Astrocyte (in vitro differentiated cells and primary cell): Measurements from ENCODE around the gene KIAA1549.

Experiments used
- EZH2 ChIP-seq: IDR thresholded peaks from 2 replicates; pipeline ENCODE4 v1.6.1; 2012; ENCODE audit warnings: mild to moderate bottlenecking, low read length, inconsistent platforms; ENCODE audit not compliant: insufficient read depth
- TF ChIP-seq, protein P1 (sequence below): IDR thresholded peaks from 2 replicates; pipeline ENCODE4 v1.5.1; 2011; ENCODE audit warnings: low read depth, mild to moderate bottlenecking, inconsistent platforms, low read length, moderate library complexity; ENCODE audit not compliant: insufficient read depth

DNA sequence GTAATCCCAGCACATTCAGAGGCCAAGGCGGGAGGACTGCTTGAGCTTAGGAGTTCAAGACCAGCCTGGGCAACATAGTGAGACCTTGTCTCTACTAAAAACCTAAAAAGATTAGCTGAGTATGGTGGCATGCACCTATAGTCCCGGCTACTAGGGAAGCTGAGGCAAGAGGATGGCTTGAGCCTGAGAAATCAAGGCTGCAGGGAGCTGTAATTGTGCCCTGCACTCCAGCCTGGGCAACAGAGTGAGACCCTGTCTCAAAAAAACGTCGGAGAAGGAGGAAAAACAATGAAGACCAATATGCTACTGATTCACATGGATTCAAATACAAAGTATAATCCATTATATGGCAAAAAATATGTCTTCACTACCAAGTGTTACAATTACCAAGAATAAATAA lies 41.1 kb upstream of the KIAA1549 start:
- TF ChIP-seq, protein P1, sequence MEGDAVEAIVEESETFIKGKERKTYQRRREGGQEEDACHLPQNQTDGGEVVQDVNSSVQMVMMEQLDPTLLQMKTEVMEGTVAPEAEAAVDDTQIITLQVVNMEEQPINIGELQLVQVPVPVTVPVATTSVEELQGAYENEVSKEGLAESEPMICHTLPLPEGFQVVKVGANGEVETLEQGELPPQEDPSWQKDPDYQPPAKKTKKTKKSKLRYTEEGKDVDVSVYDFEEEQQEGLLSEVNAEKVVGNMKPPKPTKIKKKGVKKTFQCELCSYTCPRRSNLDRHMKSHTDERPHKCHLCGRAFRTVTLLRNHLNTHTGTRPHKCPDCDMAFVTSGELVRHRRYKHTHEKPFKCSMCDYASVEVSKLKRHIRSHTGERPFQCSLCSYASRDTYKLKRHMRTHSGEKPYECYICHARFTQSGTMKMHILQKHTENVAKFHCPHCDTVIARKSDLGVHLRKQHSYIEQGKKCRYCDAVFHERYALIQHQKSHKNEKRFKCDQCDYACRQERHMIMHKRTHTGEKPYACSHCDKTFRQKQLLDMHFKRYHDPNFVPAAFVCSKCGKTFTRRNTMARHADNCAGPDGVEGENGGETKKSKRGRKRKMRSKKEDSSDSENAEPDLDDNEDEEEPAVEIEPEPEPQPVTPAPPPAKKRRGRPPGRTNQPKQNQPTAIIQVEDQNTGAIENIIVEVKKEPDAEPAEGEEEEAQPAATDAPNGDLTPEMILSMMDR, result no peak
- no peak for TF ChIP-seq EZH2
